Measurements from ENCODE around the gene CNN2. TPM values are rescaled to one million over a fixed set of nuclear protein-coding genes. Genes with fewer than 3 reads are reported as not detected.
A peak's percentile ranks its signal among the peaks of the same experiment; 100 is the strongest.

CNN2 gene
- total RNA-seq, 2 donors from 2014 or later, result 47.8 to 48.5 TPM

- no peak for DNase-seq (ENCODE audit: low spot score)
- H3K27ac ChIP-seq, result no peak overlapping the region
- H3K27me3 ChIP-seq, result no peaks in the 10 kb centered on the region
- peaks cover 55% of the 10 kb centered on the region for H3K36me3 ChIP-seq
- no peak overlapping the region for H3K4me3 ChIP-seq
- no peaks in the 10 kb centered on the region for H3K9me3 ChIP-seq
- peaks cover 0 to 46% of the 10 kb centered on the region in 2 donors for H3K4me1 ChIP-seq
- TF ChIP-seq CTCF (IDR thresholded peaks at IDR 0.05), result no peak
Measured at GRCh38 chr19:1014161-1015060, 12.0 kb upstream of the CNN2 start.

GRCh38 chr19:1015061-1015781, 11.2 kb upstream of the CNN2 start:
- H3K27ac ChIP-seq, result no peak overlapping the region
- DNase-seq (ENCODE audit: low spot score), result no peak
- H3K4me1 ChIP-seq, result peaks cover 0 to 54% of the 10 kb centered on the region in 2 donors
- H3K27me3 ChIP-seq, result no peaks in the 10 kb centered on the region
- no peak for TF ChIP-seq CTCF (IDR thresholded peaks at IDR 0.05)
- no peaks in the 10 kb centered on the region for H3K9me3 ChIP-seq
- H3K4me3 ChIP-seq, result no peak overlapping the region
- H3K36me3 ChIP-seq, result peaks cover 47% of the 10 kb centered on the region

- Histone ChIP-seq H3K4me3 (no peak overlapping the region), H3K4me1 (peaks cover 0 to 57% of the 10 kb centered on the region in 2 donors), H3K36me3 (peaks cover 39% of the 10 kb centered on the region), H3K27me3 (no peaks in the 10 kb centered on the region), H3K9me3 (no peaks in the 10 kb centered on the region), H3K27ac (peak overlapping the region; percentile 53 to 94)
- no peak for DNase-seq (ENCODE audit: low spot score)
- no peak for TF ChIP-seq CTCF (IDR thresholded peaks at IDR 0.05)
Measured at GRCh38 chr19:1015782-1016646, 10.4 kb upstream of the CNN2 start.

- peaks cover 32% of the 10 kb centered on the region for H3K36me3 ChIP-seq
- H3K27ac ChIP-seq, result peak overlapping the region; percentile 53 to 94
- H3K9me3 ChIP-seq, result no peaks in the 10 kb centered on the region
- no peak for TF ChIP-seq CTCF (IDR thresholded peaks at IDR 0.05)
- H3K4me1 ChIP-seq, result peaks cover 0 to 58% of the 10 kb centered on the region in 2 donors
- DNase-seq (ENCODE audit: low spot score), result no peak
- H3K27me3 ChIP-seq, result no peaks in the 10 kb centered on the region
- no peak overlapping the region for H3K4me3 ChIP-seq
Measured at GRCh38 chr19:1016647-1017114, 9.7 kb upstream of the CNN2 start.

- no peak for DNase-seq (ENCODE audit: low spot score)
- H3K27ac ChIP-seq, result peak overlapping the region; percentile 53 to 94
- no peaks in the 10 kb centered on the region for H3K9me3 ChIP-seq
- H3K27me3 ChIP-seq, result no peaks in the 10 kb centered on the region
- peaks cover 0 to 65% of the 10 kb centered on the region in 2 donors for H3K4me1 ChIP-seq
- H3K36me3 ChIP-seq, result peaks cover 26% of the 10 kb centered on the region
- no peak for TF ChIP-seq CTCF (IDR thresholded peaks at IDR 0.05)
- no peak overlapping the region for H3K4me3 ChIP-seq
Measured at GRCh38 chr19:1017115-1017905, 9.1 kb upstream of the CNN2 start.

All from right atrium auricular region (tissue), 2 donors.